ENCODE data around the gene RTP5. TPM values are rescaled to one million over a fixed set of nuclear protein-coding genes. Genes with fewer than 3 reads are reported as not detected.

RTP5 gene
- total RNA-seq, 2 donors from 2014 or later, result 0.63 TPM; not detected in 1

- Histone ChIP-seq H3K4me3 (no peak overlapping the region), H3K36me3 (no peaks in the 10 kb centered on the region), H3K4me1 (ENCODE audit: control insufficient read depth in 1 of 2, low read depth in 2 of 2) (peaks cover 0 to 17% of the 10 kb centered on the region in 2 donors), H3K27me3 (replicated peaks; ENCODE audit: insufficient read depth) (no peaks in the 10 kb centered on the region), H3K27ac (no peak overlapping the region), H3K9me3 (no peaks in the 10 kb centered on the region)
- DNase-seq (ENCODE audit: low spot score) (peak; percentile 28), ATAC-seq (ENCODE audit: insufficient number of reproducible peaks, low FRiP score, low read depth) (no peak)
- TF ChIP-seq CTCF (IDR thresholded peaks at IDR 0.05), result peak; percentile 67
Observed at GRCh38 chr2:241877989-241878970, 8.8 kb downstream of the RTP5 start.

GRCh38 chr2:241879326-241879725 lies 9.8 kb downstream of the RTP5 start:
- Histone ChIP-seq H3K36me3 (no peaks in the 10 kb centered on the region), H3K4me1 (ENCODE audit: control insufficient read depth in 1 of 2, low read depth in 2 of 2) (peaks cover 0 to 17% of the 10 kb centered on the region in 2 donors), H3K9me3 (no peaks in the 10 kb centered on the region), H3K27ac (no peak overlapping the region), H3K4me3 (no peak overlapping the region), H3K27me3 (replicated peaks; ENCODE audit: insufficient read depth) (no peaks in the 10 kb centered on the region)
- ATAC-seq (ENCODE audit: insufficient number of reproducible peaks, low FRiP score, low read depth) (no peak), DNase-seq (ENCODE audit: low spot score) (no peak)
- TF ChIP-seq CTCF (IDR thresholded peaks at IDR 0.05), result no peak

GRCh38 chr2:241880311-241881073 lies 11.0 kb downstream of the RTP5 start:
- H3K9me3 ChIP-seq, result no peaks in the 10 kb centered on the region
- ATAC-seq (ENCODE audit: insufficient number of reproducible peaks, low FRiP score, low read depth), result no peak
- peak overlapping the region; percentile 92 for H3K4me3 ChIP-seq
- TF ChIP-seq CTCF (IDR thresholded peaks at IDR 0.05), result no peak
- no peaks in the 10 kb centered on the region for H3K27me3 ChIP-seq (replicated peaks; ENCODE audit: insufficient read depth)
- DNase-seq (ENCODE audit: low spot score), result no peak
- H3K27ac ChIP-seq, result peak overlapping the region in 1 of 2 donors; percentile 59
- no peaks in the 10 kb centered on the region for H3K36me3 ChIP-seq
- peaks cover 0 to 17% of the 10 kb centered on the region in 2 donors for H3K4me1 ChIP-seq (ENCODE audit: control insufficient read depth in 1 of 2, low read depth in 2 of 2)

- no peaks in the 10 kb centered on the region for H3K9me3 ChIP-seq
- ATAC-seq (ENCODE audit: insufficient number of reproducible peaks, low FRiP score, low read depth) (no peak), DNase-seq (ENCODE audit: low spot score) (no peak)
- no peaks in the 10 kb centered on the region for H3K27me3 ChIP-seq (replicated peaks; ENCODE audit: insufficient read depth)
- peak overlapping the region; percentile 92 for H3K4me3 ChIP-seq
- H3K4me1 ChIP-seq (ENCODE audit: control insufficient read depth in 1 of 2, low read depth in 2 of 2), result peaks cover 0 to 17% of the 10 kb centered on the region in 2 donors
- no peak for TF ChIP-seq CTCF (IDR thresholded peaks at IDR 0.05)
- H3K36me3 ChIP-seq, result no peaks in the 10 kb centered on the region
- H3K27ac ChIP-seq, result no peak overlapping the region
Observed at GRCh38 chr2:241882091-241882625, 12.6 kb downstream of the RTP5 start.

- H3K4me3 ChIP-seq, result no peak overlapping the region
- H3K27ac ChIP-seq, result no peak overlapping the region
- H3K36me3 ChIP-seq, result no peaks in the 10 kb centered on the region
- no peak for DNase-seq (ENCODE audit: low spot score)
- no peak for ATAC-seq (ENCODE audit: insufficient number of reproducible peaks, low FRiP score, low read depth)
- TF ChIP-seq CTCF (IDR thresholded peaks at IDR 0.05), result no peak
- no peaks in the 10 kb centered on the region for H3K27me3 ChIP-seq (replicated peaks; ENCODE audit: insufficient read depth)
- H3K4me1 ChIP-seq (ENCODE audit: control insufficient read depth in 1 of 2, low read depth in 2 of 2), result peaks cover 0 to 17% of the 10 kb centered on the region in 2 donors
- H3K9me3 ChIP-seq, result no peaks in the 10 kb centered on the region
Observed at GRCh38 chr2:241884951-241885290, 15.4 kb downstream of the RTP5 start.

All from thoracic aorta (tissue), 2 donors.